Measurements from ENCODE around the gene ECPAS.
"Not testable (repeated sequence)": the region's sequence is repeated elsewhere in the genome, so short reads cannot be mapped to it uniquely, and the experiment has no call there.

- TF ChIP-seq, protein P1, sequence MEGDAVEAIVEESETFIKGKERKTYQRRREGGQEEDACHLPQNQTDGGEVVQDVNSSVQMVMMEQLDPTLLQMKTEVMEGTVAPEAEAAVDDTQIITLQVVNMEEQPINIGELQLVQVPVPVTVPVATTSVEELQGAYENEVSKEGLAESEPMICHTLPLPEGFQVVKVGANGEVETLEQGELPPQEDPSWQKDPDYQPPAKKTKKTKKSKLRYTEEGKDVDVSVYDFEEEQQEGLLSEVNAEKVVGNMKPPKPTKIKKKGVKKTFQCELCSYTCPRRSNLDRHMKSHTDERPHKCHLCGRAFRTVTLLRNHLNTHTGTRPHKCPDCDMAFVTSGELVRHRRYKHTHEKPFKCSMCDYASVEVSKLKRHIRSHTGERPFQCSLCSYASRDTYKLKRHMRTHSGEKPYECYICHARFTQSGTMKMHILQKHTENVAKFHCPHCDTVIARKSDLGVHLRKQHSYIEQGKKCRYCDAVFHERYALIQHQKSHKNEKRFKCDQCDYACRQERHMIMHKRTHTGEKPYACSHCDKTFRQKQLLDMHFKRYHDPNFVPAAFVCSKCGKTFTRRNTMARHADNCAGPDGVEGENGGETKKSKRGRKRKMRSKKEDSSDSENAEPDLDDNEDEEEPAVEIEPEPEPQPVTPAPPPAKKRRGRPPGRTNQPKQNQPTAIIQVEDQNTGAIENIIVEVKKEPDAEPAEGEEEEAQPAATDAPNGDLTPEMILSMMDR (conservative IDR thresholded peaks at IDR 0.05): not testable (repeated sequence)
- TF ChIP-seq EZH2 (IDR thresholded peaks at IDR 0.05; ENCODE audit: low read depth): not testable (repeated sequence)
These were observed 27.4 kb upstream of the ECPAS start for GRCh38 chr9:111511581-111511980.

Data from PC-9 (cell line).